ENCODE results near the gene TBRG4.

TBRG4 gene

DNA sequence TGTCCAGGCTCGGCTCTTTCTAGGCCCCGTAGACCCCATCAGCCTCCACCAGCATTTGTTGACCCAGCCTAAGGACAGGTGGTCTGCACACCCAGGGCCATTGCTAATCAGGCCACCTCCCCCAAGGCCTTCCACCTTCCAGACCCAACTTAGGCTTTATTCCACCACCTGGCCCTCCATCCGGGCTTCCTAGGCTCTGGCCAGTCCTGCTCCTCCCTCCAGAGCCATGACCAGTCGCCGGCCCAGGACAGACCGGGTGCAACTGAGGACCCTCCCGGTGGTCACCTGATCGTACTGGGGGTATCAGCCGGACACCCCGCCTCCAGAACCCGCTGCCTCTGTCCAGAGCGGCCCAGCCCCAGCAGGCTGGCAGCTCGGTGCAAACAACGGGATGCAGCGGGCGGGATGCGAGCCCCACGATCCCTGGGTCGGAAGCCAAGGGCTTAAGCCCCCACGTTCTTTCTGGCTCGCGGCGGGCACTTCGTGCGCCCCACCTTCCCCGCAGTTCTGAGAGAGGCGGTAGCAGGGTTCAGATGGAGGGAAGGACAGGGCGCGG is 23.3 kb downstream of the TBRG4 start:
- no peak for DNase-seq

DNA sequence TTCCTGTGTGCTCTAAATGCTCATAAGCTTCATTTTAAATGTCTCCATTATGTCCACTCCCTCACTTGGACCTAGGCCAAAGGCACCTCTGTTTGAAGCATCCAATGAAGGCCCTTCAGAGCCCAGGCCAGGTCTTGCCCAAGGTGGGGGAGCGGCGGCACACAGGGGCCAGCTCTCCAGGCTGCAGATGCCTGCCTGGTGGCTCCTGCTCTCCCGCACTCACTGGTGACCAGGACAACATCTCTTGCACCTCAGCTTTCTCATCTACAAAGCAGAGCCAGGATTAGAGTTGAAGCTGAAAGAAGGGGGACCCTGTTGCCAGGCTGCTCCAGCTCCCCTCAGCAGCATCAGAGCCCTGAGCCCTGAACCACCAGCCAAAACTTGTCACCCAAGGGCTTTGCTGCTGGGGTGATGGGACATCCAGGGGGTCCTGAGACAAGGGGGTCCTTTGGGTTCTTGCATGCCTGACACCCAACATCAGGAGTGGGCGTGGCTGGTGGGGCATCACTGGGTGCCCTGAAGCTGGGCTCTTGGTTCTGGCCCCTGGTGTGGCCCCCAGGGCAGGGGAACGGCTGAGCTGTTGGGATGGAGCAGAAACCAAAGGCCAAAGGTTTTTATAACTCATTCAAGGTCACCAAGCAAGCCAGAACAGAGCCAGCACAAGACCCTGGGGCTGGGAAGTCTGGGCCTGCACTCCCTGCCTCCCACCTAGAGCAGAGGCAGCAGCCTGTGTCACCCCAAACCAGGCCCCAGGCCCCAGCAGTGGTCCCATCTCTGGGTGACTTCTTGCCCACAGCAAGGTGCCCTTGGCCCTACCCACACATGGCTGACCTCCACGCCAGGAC is 24.0 kb downstream of the TBRG4 start:
- DNase-seq: no peak

DNA sequence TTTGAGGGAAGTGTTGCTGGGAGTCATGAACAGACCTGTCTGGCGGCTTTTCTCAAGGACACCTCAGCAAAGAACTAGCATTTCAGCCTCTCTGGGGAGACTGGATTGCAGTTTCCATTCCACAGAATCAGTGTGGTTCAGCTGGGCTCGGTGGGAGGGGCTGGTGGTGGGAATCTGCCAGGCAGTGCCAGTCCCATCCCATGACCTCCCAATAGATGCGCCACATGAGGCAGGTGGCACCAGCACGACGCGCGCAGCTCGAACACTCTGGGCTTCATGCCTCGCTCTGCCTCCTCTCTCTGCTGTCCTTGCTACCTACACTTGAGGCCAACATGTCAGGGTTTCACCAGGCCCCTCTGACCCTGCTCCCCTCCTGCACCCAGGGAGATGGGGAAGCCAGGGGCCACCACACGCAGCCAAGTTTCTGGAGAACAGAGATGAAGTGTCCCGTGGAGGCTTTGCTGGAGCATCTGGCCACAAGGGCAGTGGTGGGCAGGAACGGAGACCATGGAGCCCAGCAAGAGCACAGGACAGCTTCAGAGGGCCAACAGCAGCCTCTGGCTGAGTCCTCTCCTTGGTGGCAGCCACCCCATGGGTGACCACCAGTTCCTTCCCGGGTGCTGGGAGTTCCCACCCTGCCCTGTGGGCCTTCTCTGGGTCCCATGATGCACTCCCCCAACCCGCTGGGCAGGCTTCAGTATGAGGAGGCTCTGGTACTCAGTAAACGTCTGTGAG is 25.0 kb downstream of the TBRG4 start:
- no peak for DNase-seq

DNA sequence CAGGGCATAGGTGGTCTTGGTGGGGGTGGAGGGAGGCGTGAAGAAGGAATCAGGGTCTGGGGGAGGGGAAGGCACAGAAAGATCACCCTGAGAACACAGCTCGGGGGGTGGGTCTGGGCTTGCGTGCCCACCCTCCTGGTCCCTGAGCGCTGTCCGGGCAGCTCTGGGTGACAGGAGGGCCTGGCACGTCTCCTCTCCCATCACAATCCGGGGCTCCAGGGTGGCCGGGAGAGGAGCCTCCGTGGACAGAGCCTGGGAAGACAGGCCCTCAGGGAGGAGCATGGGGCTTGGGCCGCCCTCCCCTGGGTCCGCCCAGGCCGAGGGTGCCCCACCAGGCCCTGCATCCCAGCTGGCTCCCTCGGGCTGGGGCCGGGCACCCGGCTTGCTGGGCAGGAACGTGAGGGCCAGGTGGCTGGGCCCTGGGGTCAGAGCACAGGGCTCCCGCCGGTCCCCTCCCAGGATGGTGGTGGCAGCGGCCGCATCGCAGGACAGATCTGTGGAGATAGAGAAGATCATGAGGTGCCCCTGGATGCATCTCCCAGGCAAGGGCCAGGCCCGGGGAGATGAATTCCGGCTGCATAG is 25.8 kb downstream of the TBRG4 start:
- no peak for DNase-seq

DNA sequence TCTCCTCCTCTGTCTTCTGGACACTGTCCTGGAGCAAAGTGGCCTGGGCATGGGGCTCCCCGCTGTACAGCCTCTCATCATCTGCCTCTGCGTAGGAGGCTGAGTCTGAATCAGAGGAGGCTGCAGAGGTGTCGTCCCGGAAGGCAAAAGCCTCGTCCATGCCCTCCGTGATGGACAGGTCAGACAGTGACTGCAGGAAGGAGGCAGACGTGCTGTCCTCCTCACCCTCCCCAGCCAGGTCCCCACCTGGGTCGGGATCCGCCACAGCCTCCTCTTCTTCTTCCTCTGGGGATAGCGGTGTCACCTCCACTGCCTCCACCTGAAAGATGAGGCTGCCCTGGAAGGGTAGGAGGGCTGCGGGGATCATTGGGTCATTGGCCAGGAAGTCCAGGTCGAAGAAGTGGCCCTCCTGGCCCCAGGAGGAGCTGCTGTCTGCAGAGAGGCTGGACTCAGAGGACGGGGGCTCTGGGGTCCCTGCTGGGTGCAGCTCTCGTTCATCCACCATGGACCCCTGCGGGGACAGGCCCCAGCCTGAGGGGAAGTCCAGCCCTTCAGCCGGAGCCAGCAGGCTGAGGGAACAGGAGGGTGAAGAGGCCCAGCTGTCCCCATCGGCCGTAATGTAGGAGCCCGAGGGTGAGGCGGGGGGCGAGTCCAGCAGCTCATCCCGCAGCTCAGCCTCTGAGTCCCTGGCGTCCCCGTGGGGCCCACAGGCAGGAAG is 26.4 kb downstream of the TBRG4 start:
- DNase-seq: no peak

DNA sequence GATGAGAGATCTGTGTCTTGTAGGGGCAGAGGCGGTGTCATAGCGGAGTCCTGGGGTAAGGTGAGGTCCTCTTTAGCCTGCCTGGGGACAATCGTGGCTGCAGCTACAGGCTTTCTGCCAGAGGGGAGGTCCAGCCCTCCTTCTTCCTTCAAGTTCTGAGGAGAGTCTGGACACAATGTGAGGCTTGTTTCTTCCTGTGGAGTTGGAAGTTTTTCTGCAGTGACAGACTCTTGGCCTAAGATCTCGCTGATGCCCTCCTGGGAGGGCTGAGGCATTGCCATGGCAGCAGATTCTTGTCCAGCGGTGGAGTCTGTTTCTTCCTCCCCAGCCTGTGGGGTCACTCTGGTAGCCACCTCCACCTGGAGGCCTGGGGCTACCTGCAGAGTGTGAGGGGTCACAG is 27.2 kb downstream of the TBRG4 start:
- DNase-seq: no peak

DNA sequence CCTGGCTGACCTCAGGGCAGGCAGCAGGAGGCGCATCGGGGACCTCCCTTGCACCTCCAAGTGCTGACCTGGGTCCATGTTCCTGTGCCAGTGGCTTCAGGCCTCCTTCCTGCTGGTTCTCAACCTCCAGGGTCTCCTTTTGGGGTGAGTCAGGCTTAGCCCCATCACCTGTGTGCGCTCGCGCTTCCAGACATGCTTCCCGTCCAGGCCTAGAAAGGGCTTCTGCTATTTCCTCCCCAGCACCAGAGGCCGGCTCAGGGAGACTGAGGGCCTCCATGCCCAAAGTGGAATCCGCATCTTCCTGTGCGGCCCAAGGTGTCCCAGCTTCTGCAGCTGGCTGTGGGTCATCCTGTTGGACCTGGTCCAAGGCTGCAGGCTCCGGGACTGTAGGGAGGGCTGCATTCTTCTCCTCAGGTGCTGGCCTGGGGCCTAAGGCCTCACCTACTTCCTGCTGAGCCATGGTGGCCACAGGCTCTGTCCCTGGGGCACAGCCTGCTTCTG is 28.6 kb downstream of the TBRG4 start:
- no peak for DNase-seq

DNA sequence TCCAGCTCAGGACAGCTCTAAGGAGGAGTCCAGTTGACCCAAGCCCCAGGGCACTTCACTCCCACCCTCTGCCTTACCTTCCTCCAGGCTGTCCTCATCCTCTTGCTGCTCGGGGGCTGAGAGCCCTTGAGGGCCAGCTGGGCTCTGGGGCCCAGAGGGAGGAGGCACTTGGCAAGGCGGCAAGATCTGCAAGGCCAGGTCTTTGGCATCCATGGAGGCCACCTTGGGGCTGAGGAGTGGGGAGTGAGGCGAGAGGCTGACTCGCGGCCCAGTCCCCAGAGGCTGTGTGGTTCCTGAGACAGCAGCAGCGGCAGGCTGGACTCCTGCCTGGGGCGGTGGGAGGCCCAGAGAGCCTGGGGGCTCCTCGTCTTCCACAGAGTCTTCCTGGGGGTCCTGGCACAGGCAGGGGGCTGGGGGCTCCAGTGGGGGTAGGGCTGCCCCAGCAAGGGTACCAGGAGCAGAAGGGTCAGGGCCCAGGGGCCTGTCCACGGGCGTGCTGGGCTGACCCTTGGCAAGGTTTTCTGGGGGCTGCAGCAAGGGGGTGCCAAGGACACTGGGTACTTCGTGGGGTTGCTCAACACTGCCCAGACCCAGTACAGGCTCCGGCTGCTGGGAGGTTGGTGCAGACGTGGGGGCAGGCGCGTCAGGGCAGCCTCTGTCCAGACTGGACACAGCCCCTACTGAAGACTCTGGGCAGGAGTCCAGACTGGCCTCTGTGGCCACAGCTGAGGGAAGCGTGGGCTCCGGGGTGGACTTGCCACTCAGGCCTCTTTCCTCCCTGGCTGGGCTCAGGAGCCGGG is 29.3 kb downstream of the TBRG4 start:
- no peak for DNase-seq

DNA sequence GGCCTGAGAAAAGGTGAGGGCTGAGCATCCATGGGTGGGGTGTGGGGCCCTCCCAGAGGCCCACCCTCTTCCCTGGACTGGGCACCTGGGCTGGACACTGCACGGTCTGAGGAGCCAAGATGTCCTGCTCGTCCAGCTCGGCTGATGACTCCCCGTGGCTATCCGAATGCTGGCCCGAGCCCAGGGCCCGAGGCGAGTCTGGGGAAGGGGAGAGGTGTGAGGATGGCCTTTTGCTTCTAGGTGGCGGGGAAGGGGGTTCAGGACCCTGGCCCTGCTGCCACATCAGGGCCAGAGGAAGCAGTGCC is 29.9 kb downstream of the TBRG4 start:
- no peak for DNase-seq

DNA sequence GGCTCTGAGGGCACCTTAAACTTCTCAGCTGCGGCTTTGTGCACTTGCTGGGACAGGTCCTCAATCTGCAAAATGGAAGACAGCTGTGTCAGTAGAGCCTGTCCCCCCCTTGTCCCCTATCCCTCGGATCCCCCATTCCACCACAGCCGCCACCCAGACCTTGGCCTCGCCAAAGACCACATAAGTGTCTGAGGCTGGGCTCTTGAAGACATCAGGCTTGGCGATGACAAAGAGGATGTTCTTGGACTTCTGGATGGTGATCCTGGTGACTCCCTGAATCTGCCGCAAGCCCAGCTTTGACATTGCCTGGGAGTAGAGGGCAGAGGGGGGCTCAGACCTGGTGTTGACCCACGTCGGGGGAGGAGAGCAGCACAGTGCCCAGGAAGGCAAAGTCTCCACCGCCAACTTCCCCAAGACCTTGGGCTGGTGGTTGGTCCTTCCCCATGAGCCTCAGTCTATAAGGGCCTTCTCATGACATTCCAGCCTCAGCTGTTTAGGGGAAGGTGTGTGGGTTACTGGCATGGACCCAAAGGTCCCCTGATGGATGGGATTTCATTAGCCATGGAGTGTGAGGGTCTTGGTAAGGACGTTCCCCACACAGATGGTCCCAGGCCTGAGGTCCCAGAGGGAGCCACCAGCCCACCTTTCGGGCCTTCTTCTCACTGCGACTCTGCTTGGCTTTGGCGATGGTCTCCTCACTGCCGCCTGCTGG is 30.4 kb downstream of the TBRG4 start:
- no peak for DNase-seq

DNA sequence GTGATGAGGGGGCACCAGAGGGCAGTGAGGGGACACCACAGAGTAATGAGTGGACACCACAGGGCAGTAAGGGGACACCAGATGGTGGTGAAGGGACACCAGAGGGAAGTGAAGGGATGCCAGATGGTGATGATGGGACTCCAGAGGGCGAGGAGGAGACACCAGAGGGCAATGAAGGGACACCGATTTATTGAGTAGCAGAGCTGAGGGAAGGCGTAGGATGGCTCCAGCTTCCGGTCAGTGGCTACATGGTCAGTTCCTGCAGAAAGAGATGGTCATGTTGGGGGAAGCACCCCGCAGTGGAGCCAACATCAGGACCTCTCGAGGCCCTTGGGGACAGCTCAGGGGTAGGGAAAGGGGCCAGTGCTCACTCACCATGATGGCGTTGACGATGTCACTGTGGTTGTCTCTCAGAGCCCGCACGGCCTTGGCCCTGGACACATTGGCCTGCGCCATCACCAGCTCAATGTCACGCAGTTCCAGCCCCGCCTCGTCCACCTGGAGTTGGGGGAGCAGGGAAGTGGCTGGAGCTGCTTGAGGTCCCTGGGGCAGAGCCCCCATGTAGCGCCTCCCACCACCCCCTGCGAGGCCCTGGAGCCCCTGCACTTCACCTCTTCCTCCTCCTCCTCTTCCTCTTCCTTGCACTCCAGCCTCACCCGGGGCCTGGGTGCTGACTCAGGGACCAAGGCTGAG is 31.1 kb downstream of the TBRG4 start:
- no peak for DNase-seq

DNA sequence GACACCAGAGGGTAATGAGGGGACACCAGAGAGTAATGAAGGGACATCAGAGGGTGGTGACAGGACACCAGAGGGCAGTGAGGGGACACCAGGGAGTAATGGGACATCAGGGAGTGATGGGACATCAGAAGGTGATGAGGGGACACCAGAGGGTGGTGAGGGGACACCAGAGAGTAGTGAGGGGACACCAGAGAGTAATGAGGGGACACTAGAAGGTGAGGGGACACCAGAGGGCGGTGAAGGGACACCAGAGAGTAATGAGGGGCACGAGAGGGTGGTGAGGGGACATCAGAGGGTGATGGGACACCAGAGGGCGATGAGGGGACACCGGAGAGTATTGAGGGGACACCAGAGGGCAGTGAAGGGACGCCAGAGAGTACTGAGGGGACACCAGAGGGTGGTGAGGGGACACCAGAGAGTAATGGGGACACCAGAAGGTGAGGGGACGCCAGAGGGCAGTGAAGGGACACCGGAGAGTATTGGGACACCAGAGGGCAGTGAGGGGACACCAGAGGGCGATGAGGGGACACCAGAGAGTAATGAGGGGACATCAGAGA is 33.3 kb downstream of the TBRG4 start:
- DNase-seq: no peak

DNA sequence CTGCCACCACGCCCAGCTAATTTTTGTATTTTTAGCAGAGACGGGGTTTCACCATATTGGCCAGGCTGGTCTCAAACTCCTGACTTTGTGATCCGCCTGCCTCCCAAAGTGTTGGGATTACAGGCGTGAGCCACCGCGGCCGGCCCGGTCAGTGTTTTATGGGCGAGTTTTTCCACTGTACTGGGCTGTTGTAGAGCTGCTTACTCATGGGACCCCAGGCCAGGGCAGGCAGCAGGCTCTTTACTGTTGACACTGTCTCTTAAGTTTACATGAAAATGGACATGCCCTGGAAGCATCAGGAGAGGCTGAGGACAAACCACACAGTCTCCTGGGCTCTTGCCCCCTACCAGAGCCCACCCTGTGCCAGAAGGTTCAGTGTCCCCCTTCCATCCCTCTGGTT is 33.9 kb downstream of the TBRG4 start:
- DNase-seq: no peak

DNA sequence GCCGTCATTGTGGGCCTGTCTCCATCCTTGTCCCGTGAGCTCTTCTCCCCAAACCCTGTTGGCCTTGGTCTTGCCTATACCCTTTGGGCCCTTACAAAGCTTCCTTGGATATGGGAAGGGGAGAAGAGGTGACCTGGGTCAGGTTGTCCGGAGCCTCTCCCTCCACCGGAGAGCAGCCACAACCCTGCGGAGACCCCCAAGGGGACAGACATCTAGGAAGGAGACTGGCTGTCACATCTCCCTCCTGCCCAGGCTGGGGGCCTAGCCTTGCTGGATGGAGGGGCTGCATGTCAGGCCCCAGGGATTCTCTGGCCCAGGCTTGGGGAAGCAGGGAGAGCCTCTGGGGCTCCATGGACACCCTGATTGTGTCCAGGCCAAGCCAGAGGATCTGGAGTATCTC is 34.6 kb downstream of the TBRG4 start:
- no peak for DNase-seq

DNA sequence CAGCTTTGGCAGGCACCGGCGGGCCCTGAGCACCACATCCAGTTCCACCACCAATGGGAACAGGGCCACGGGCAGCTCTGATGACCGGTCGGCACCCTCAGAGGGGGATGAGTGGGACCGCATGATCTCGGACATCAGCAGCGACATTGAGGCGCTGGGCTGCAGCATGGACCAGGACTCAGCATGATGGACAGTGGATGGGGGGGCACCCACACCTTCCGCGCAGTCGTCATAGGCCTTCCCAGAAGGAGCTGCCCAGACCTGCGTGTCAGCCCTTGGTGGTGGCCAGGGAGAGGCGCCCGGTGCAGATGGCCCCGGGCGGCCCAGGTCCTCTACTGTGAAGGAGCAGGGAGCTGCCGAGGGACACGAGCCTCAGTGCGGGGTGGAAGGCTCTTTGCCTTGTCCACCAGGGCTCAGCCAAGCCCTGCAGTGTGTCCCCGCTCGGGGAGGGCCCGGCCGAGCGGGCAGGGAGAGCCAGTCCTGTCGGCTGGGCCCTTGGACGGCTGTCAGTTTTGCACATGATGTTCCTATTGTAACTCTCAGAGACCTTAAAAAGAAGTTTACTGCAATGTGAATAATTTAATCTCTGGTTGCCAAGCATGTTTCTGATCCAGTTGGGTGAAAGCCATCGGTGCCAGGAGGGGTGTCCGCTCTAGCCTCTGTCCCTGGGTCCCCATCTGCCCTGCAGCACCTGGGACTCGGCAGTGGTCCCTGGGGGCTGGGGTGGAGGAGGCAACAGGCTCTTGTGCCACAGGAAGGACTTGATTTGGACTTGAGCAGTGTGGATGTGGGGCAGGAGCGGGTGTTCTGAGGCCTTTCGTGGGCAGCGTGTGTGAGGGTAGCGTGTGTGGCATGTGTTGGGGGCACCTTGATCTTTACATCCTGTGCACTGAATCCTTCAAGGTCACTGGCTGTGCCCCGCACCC is 35.4 kb downstream of the TBRG4 start:
- DNase-seq: no peak

DNA sequence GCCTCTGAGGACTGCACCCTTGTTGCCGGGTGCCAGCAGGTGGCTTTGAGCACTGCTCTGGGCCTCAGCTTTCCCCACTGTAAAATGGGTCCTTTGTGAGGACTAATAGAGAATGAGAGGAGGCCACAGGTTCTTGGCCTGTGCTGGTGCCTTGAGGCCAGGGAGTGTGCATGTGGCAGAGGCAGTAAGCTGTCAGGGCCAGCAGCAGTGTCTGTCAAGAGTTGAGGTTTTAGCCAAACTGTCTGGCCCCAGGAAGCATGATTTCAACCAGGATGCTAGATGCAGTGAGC is 36.2 kb downstream of the TBRG4 start:
- DNase-seq: no peak

DNA sequence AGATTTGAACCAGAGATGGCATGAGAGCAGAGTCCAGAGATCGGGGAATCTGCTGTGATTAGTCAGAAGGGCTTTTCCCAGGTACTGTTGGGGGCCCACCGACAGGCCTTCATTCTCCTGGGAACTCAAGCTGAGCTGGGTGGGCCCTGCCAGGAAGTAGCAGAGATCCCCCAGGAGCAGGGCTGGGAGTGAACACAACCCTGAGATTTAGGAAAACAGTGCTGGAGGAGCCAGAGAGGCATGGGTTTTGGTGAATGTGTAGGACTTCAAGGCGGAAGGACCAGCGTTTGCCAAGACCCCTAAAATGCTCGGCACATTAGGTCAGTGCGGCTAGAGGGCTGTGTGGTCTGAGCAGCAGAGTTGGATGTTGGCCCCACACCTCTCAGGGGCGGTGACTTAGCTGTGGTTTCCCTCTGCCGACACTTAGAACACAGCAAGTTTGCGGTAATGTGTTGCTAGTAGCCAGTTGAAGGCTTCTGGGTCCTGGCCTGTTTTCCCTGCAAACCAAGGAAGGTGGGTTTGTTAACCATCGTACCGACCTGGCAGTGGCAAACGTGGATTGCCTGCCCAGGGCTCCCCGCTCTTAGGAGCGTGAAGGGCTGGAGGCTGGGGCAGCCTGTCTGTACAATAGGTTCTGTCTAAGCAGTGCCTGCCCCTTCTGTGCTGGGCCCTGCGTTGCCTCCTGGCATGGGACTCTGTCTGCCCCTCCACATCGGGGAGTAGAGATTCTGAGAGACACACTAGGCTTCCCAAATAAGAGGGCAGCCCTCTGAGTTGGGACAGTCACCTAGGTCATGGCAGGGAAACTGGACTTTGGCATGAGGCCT is 36.8 kb downstream of the TBRG4 start:
- DNase-seq: no peak

DNA sequence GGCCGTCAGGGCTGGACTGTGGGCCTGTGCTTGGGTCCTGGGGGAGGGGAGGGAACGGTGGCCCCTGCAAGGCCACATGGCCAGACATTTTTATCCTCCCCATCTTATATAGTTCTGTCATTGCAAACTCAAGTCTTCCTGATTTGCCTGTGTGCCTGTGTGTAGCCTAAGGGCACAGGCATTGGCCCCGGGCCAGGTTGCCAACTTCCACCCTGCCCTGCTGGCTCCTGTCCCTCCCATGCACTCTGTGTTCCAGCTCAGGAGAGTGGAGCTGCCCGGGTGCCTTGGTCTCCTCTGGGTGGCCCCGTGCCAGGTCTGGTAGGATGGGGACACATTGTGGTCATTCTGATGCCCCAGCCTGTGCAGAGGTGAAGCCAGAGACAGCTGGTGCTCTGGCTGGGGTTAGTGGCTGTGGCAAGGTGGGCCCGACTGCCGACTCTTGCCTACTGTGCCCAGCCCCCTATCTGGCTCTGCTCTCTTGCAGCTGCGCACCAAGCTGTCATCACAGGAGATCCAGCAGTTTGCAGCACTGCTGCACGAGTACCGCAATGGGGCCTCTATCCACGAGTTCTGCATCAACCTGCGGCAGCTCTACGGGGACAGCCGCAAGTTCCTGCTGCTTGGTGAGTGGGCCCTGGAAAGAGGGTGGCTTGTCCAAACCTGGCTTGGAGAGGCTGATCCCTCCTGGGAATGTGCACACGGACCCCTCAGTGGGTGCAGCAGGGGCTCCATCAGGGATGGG is 37.5 kb downstream of the TBRG4 start:
- no peak for DNase-seq
